ENCODE data around the gene UQCC2.
A peak's percentile ranks its signal among the peaks of the same experiment; 100 is the strongest.

UQCC2 gene

DNA sequence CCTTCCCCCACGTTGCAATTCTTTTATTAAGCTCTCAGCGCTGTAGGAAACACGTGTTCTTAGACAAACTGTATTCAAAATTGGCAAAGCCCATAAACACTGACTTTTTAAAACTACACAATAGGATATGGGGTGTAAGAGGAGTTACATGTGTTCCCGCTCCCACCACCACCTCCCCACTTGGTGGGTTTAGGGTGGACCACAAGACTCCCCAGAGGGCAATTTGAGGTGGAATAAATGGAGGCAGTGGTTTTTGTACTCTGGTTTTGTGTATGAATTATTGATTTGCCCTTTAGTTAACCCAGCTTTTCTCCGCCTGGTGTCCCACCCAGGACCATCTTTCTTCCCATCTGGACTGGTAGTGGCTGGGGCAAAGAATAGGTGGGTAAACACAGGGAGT is 3.7 kb downstream of the UQCC2 start:
- DNase-seq (ENCODE audit: low read depth in 4 of 4, low spot score in 1 of 4) = no peak

GRCh38 chr6:33705955-33706725 is 5.4 kb downstream of the UQCC2 start:
- no peak for DNase-seq (ENCODE audit: low read depth in 4 of 4, low spot score in 1 of 4)

DNA sequence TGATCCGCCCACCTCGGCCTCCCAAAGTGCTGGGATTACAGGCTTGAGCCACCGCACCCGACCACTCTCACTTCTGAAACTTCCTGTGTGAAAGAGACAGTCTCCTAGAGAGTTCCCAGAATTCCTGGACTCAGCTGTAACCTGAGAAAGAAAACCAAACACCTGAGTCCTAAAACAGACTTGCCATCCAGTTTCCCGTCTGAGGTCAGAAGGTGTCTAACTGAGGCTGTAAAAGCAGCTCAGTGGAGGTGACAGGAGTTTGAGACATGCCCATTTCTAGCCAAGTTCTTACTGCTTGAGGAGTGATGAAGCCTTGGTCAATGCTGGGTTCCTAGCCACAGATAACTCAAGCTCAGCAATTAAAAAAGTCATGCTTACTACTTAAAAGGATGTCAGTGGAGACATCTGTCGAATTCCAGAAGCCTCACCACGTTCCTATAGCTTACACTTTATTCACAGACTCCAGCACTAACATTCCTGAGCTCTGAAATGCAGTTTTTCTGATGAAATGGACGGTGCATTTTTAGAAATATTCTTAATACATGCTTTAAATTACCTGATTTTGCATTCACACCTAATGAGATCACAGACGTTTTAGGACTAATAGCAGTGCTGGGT is 6.1 kb downstream of the UQCC2 start:
- no peak for DNase-seq (ENCODE audit: low read depth in 4 of 4, low spot score in 1 of 4)

DNA sequence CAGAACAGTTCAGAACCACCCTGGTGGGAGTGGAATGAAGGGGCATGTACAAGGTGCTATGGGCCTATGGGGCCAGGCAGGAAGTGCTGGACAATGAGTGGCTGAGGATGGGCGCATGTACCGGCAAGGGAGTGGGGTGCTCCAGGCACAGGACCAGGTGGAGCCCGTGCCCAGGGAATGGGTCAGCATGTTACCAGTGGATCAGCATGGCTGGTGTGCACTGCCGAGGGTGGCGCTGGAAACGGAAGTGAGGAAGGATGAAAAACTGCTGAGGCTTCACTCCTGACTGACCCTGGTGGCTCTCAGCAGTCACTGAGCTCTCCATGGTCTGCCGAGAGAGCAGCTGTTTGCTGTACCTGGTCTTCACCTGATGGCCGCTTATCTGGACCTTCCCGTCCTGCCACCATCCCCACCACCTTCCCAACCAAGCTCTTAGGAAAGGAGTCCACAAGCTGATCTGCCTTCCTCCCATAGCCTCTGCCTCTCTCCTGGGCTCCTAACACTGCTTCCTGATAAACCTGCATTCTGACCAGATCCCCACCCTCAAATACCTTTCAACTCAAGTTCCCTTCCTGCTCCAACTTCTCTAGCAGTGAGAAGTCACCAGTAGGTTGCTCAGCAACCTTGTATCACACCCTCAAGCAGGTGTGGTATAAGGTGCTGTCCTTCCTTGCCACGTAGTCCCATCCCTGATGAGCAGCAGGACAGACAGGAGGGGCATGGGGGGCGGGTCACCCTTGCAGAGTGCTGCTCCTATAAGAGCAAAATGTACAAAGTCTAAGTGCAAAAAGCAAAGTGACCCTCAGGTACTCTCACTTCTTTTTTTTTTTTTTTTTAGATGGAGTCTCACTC is 7.1 kb downstream of the UQCC2 start:
- no peak for DNase-seq (ENCODE audit: low read depth in 4 of 4, low spot score in 1 of 4)

DNA sequence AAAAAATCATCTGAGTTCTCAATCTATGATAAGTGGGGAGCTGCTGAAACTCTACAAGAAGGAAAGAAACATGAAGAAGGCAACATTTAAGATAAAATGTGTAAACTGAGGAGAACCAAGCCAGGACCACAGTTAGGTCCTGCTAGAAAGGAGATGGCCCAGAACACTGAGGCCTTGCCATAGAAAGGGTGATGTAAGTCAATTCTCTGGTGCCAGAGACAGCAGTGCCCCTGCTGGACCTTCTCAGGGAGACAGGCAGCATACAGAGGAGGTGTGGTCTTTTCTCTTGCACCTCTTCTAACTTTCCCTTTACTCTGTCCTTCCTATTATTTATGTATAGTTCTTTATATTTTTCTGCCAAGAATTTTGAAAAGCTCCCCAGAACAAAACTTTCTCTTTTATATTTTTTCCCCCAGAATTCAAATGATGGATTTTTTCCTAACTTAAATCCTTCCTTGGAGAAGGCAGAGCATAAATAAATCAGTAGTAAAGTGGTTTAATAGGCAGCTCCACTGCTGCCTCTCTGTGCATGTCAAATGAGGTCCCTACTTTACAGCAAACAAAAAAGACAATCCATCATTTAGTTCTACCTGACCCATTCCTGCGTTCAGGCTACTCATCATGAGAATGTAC is 9.0 kb downstream of the UQCC2 start:
- no peak for DNase-seq (ENCODE audit: low read depth in 4 of 4, low spot score in 1 of 4)

- peak in 2 of 4 experiments; percentile 54 to 62 for DNase-seq (ENCODE audit: low read depth in 4 of 4, low spot score in 1 of 4)
Measured at GRCh38 chr6:33700391-33701050, 11.0 kb downstream of the UQCC2 start.

- no peak for DNase-seq (ENCODE audit: low read depth in 4 of 4, low spot score in 1 of 4)
Measured at GRCh38 chr6:33699739-33700138, 11.8 kb downstream of the UQCC2 start.

DNA sequence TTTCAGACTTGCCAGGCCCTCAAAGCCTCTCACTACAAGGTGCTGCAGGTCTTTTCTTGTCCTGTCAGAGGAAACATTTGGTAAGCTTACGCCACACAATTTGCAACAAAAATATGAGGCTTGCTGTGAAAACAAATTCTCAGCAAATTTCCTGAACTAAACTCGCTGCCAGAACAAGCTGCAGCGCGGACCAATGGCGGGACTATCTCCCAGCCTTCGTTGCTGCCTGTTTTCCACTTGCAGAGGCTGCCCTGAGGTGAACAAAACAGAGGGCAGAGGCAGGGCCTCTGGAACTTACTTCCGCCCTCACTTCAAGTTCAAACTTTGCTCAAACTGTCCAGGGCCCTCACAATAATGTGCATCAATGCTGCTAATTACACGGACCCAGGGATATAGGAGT is 12.4 kb downstream of the UQCC2 start:
- no peak for DNase-seq (ENCODE audit: low read depth in 4 of 4, low spot score in 1 of 4)

- no peak for DNase-seq (ENCODE audit: low read depth in 4 of 4, low spot score in 1 of 4)
Measured at GRCh38 chr6:33698494-33698893, 13.0 kb downstream of the UQCC2 start.

- no peak for DNase-seq (ENCODE audit: low read depth in 4 of 4, low spot score in 1 of 4)
Measured at GRCh38 chr6:33697845-33698244, 13.7 kb downstream of the UQCC2 start.

GRCh38 chr6:33696548-33697518 is 14.7 kb downstream of the UQCC2 start:
- DNase-seq (ENCODE audit: low read depth in 4 of 4, low spot score in 1 of 4) = no peak

- no peak for DNase-seq (ENCODE audit: low read depth in 4 of 4, low spot score in 1 of 4)
Measured at GRCh38 chr6:33696076-33696475, 15.4 kb downstream of the UQCC2 start.

- DNase-seq (ENCODE audit: low read depth in 4 of 4, low spot score in 1 of 4) = no peak
Measured at GRCh38 chr6:33695451-33695887, 16.0 kb downstream of the UQCC2 start.

DNA sequence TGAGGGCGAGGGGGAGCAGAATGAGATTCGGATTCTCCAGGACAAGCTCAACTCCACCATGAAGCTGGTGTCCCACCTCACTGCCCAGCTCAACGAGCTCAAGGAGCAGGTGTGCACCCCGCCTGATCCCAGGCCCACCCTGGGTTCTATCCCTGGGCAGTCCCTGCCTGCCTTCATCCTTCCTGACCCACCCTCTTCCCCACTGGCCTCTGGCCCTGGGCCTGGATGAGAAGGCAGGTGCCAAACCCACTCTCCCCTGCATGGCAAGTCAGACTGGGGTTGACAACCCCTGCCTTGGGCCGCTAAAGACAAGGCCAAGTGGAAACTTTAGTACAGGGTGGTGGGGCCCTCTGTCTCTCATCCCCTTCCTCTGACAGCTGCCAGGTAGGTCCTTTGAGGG is 16.5 kb downstream of the UQCC2 start:
- no peak for DNase-seq (ENCODE audit: low read depth in 4 of 4, low spot score in 1 of 4)

- DNase-seq (ENCODE audit: low read depth in 4 of 4, low spot score in 1 of 4) = peak in 2 of 4 experiments; percentile 62 to 68
Measured at GRCh38 chr6:33694401-33694931, 17.0 kb downstream of the UQCC2 start.

DNA sequence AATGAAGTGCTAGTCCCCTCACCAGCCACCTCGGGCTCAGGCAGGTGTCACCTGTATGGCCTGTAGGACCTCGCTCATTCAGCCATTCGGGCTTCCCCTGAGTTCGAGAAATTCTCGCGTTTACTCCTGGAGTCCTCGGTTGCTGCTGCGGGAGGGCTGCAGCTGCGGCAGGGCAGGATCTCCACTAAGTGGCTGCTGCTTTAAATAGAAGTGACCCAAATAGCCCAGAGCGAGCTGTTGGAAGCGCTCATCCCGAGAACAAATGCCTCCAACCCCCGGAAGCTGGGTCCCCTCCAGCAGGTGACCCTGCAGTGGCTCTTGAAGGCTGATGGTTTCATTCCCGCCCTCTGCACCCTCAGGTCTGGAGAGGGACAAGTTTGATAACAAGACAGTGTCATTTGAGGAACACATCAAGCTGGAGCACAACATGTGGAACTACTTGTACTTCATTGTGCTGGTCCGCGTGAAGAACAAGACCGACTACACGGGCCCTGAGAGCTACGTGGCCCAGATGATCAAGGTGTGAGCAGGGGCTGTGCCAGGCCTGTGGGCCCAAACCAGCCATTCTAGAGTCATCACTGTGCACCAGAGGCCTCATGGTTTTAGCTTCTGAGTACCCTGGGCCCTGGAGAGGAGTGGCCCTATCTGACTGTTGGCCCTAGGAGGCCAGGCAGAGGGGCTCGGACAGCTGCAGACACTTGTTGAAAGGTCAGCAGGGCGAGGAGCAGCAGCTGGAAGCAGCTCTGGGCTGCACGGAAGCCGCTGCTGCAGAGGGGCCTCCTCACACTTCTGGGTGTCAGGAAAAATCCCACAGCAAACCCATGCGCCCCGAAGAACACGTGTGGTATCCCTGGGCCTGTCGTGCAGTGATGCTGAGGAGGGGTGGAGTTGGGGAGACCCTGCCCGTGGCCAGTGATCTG is 18.1 kb downstream of the UQCC2 start:
- DNase-seq (ENCODE audit: low read depth in 4 of 4, low spot score in 1 of 4) = no peak

DNA sequence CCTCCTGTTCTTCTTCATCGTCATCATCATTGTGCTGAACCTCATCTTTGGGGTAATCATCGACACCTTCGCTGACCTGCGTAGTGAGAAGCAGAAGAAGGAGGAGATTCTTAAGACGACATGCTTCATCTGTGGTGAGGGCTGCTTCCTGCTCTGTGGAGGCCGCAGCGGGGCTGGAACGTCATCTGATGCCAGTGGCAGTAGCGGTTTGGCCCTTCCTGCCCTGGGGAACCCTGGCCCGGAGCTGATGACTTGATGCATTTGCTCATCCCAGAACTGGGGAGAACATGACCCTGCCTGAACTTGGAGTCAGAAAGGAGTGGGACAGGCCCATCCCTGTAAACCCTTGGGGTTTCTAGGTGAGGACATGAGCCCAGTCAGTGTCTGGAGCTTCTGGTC is 18.7 kb downstream of the UQCC2 start:
- DNase-seq (ENCODE audit: low read depth in 4 of 4, low spot score in 1 of 4) = peak in 1 of 4 experiments; percentile 54

DNA sequence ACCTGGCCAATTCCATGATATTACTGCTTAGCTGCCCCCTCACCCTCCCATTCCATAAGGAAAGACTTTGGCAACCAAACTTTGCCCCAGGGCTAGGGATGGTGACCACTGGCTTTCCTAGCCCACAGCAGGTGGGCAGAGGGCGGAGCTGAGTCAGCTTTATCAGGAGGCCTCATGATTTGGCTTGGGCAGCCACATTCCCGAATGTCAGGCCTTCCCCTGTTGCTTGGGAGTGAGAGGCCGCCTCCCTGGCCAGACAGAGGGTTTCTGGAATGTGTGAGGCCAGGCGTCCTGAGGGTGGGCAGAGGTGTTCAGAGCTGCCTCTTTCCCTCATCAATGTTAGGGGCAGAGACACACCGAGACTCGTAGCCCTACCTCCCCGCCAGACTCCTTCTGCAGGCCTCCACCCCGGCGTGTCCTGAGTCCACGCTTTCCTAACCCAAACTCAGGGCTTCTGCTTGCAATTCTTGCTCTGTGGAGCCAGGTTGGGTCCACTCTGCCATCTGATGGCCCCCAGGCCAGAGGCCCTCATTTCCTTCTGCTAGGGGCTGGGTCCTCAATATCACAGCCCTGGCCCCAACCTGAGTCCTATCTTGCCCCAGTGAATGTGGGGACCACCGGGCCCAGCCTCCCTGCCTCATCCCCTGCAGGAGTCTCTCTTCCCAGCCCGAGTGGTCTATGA is 19.3 kb downstream of the UQCC2 start:
- DNase-seq (ENCODE audit: low read depth in 4 of 4, low spot score in 1 of 4) = no peak
